H9 (cell line): ENCODE results near the gene SART1. TPM values are rescaled to one million over a fixed set of nuclear protein-coding genes. Genes with fewer than 3 reads are reported as not detected.

Experiments
- DNase-seq: peaks from one replicate; pipeline ENCODE4 v3.0.0-alpha.2; 2017
- H2AFZ ChIP-seq: one replicate; pipeline ENCODE4 v1.6.1; 2013; ENCODE audit warnings: mild to moderate bottlenecking, low read length, control low read depth, moderate library complexity
- H2AK5ac ChIP-seq: 2 replicates; pipeline ENCODE4 v1.6.1; 2013; ENCODE audit warnings: low read length, control low read depth, mixed read lengths; ENCODE audit not compliant: insufficient read length
- H2BK120ac ChIP-seq: one replicate; pipeline ENCODE4 v1.6.1; 2013; ENCODE audit warnings: low read depth, mild to moderate bottlenecking, low read length, control low read depth, inconsistent platforms; ENCODE audit not compliant: poor library complexity, severe bottlenecking
- H2BK12ac ChIP-seq: 2 replicates; pipeline ENCODE4 v1.6.1; 2013; ENCODE audit warnings: low read length, control low read depth, mixed read lengths, low read depth; ENCODE audit not compliant: insufficient read length
- H2BK15ac ChIP-seq: 2 replicates; pipeline ENCODE4 v1.6.1; 2013; ENCODE audit warnings: low read depth, low read length, control low read depth
- H2BK20ac ChIP-seq: one replicate; pipeline ENCODE4 v1.6.1; 2013; ENCODE audit warnings: low read depth, mild to moderate bottlenecking, low read length, control low read depth, inconsistent platforms; ENCODE audit not compliant: poor library complexity, severe bottlenecking
- H2BK5ac ChIP-seq: 2 replicates; pipeline ENCODE4 v1.6.1; 2013; ENCODE audit warnings: low read length, control low read depth, mixed read lengths; ENCODE audit not compliant: insufficient read length
- H3K14ac ChIP-seq: 2 replicates; pipeline ENCODE4 v1.6.1; 2013; ENCODE audit warnings: low read length, control low read depth; ENCODE audit not compliant: insufficient read depth
- H3K18ac ChIP-seq: 2 replicates; pipeline ENCODE4 v1.6.1; 2013; ENCODE audit warnings: low read depth, mild to moderate bottlenecking, mixed read lengths, low read length, control low read depth; ENCODE audit not compliant: insufficient read length
- H3K23ac ChIP-seq: 2 replicates; pipeline ENCODE4 v1.6.1; 2013; ENCODE audit warnings: low read length, control low read depth, mixed read lengths, low read depth; ENCODE audit not compliant: insufficient read length
- H3K23me2 ChIP-seq: 2 replicates; pipeline ENCODE4 v1.6.1; 2013; ENCODE audit warnings: low read depth, mild to moderate bottlenecking, mixed read lengths, low read length, control low read depth; ENCODE audit not compliant: insufficient read length, poor library complexity, severe bottlenecking
- H3K27ac ChIP-seq: 2 replicates; pipeline ENCODE4 v1.5.1; 2013; ENCODE audit warnings: low read length, control low read depth, mixed read lengths, low read depth; ENCODE audit not compliant: insufficient read length
- H3K27me3 ChIP-seq: 2 replicates; pipeline ENCODE4 v1.6.1; 2013; ENCODE audit warnings: low read length, control low read depth, inconsistent platforms; ENCODE audit not compliant: insufficient read depth
- H3K4ac ChIP-seq: 2 replicates; pipeline ENCODE4 v1.6.1; 2013; ENCODE audit warnings: low read depth, mild to moderate bottlenecking, control low read depth, inconsistent platforms, low read length, moderate library complexity
- H3K4me1 ChIP-seq: 2 replicates; pipeline ENCODE4 v1.6.1; 2013; ENCODE audit warnings: low read length, control low read depth, inconsistent platforms; ENCODE audit not compliant: insufficient read depth
- H3K4me2 ChIP-seq: 2 replicates; pipeline ENCODE4 v1.6.1; 2013; ENCODE audit warnings: low read length, control low read depth, mixed read lengths; ENCODE audit not compliant: insufficient read length, insufficient read depth
- H3K56ac ChIP-seq: 2 replicates; pipeline ENCODE4 v1.6.1; 2013; ENCODE audit warnings: low read depth, mild to moderate bottlenecking, mixed read lengths, low read length, control low read depth; ENCODE audit not compliant: insufficient read length
- H3K79me1 ChIP-seq: 2 replicates; pipeline ENCODE4 v1.6.1; 2013; ENCODE audit warnings: low read depth, mild to moderate bottlenecking, moderate library complexity, low read length, control low read depth, inconsistent platforms; ENCODE audit not compliant: insufficient read depth, poor library complexity, severe bottlenecking
- H3K79me2 ChIP-seq: 2 replicates; pipeline ENCODE4 v1.6.1; 2013; ENCODE audit warnings: low read length, control low read depth, inconsistent platforms; ENCODE audit not compliant: insufficient read depth
- H3K9ac ChIP-seq: 2 replicates; pipeline ENCODE4 v1.6.1; 2013; ENCODE audit warnings: low read length, control low read depth, mixed read lengths; ENCODE audit not compliant: insufficient read length; ENCODE audit errors: extremely low read depth
- H3K9me3 ChIP-seq: one replicate; pipeline ENCODE4 v1.6.1; 2013; ENCODE audit warnings: low read depth, low read length, inconsistent platforms; ENCODE audit not compliant: control insufficient read depth
- H3T11ph ChIP-seq: one replicate; pipeline ENCODE4 v1.6.1; 2013; ENCODE audit warnings: mild to moderate bottlenecking, low read length, control low read depth, inconsistent platforms
- H4K20me1 ChIP-seq: one replicate; pipeline ENCODE4 v1.6.1; 2013; ENCODE audit not compliant: control insufficient read depth, insufficient read length, insufficient read depth
- H4K5ac ChIP-seq: 2 replicates; pipeline ENCODE4 v1.6.1; 2013; ENCODE audit warnings: low read depth, mild to moderate bottlenecking, mixed read lengths, low read length, control low read depth; ENCODE audit not compliant: insufficient read length
- H4K8ac ChIP-seq: replicated peaks from 2 replicates; pipeline ENCODE4 v1.6.1; 2013; ENCODE audit warnings: low read length, control low read depth, mixed read lengths, low read depth; ENCODE audit not compliant: insufficient read length
- H4K91ac ChIP-seq: 2 replicates; pipeline ENCODE4 v1.6.1; 2013; ENCODE audit warnings: low read depth, mild to moderate bottlenecking, moderate library complexity, mixed read lengths, low read length, control low read depth; ENCODE audit not compliant: insufficient read length
- H3K27ac Mint-ChIP-seq, 3 experiments: 2 replicates in 2 of 3; 3 replicates in 1 of 3; pipeline ENCODE4 v1.8.0; 2020 to 2021; ENCODE audit warnings: mixed read lengths in 3 of 3, mild to moderate bottlenecking in 1 of 3, moderate library complexity in 1 of 3
- H3K27me3 Mint-ChIP-seq: 2 replicates; pipeline ENCODE4 v1.8.0; 2021; ENCODE audit warnings: low read depth, mild to moderate bottlenecking, moderate library complexity, mixed read lengths
- H3K36me3 Mint-ChIP-seq, 3 experiments: 2 replicates in 2 of 3; 3 replicates in 1 of 3; pipeline ENCODE4 v1.8.0; 2020 to 2021; ENCODE audit warnings: low read depth in 3 of 3, mixed read lengths in 3 of 3; ENCODE audit not compliant: insufficient read depth in 1 of 3
- H3K4me1 Mint-ChIP-seq, 2 experiments: 2 replicates each; pipeline ENCODE4 v1.8.0; 2020; ENCODE audit warnings: mixed read lengths in 2 of 2
- H3K4me3 Mint-ChIP-seq, 2 experiments: 2 replicates in 1 of 2; 3 replicates in 1 of 2; pipeline ENCODE4 v1.8.0; 2020 to 2021; ENCODE audit warnings: mild to moderate bottlenecking in 2 of 2, mixed read lengths in 2 of 2, moderate library complexity in 1 of 2
- H3K9me3 Mint-ChIP-seq, 2 experiments: 2 replicates in 1 of 2; 3 replicates in 1 of 2; pipeline ENCODE4 v1.8.0; 2020; ENCODE audit warnings: mild to moderate bottlenecking in 2 of 2, mixed read lengths in 2 of 2, moderate library complexity in 1 of 2
- CTCF ChIP-seq: fragments of 200-600 bp; sonication (generic); conservative IDR thresholded peaks from 3 replicates; pipeline ENCODE4 v1.8.0; 2021; ENCODE audit warnings: antibody characterized with exemption, mild to moderate bottlenecking
- WGBS: extraction: QIAGEN DNeasy Blood & Tissue Kit; methylation state at CpG from one replicate; pipeline ENCODE4 v1.1.7; 2013; ENCODE audit warnings: missing lambda C conversion rate, low lambda C conversion rate, mixed read lengths; ENCODE audit not compliant: insufficient read length; ENCODE audit errors: extremely low coverage; 5-methylcytosine and 5-hydroxymethylcytosine counted together
- total RNA-seq: library from RNA; stranded (reverse); gene quantifications from 2 replicates; pipeline ENCODE4 v1.2.1, GENCODE V29; 2021

The SART1 gene
- total RNA-seq, 1 experiment from 2014 or later = 52.0 TPM

- H3K79me2 ChIP-seq = no peaks in the 10 kb centered on the region
- no peak overlapping the region for H3K18ac ChIP-seq
- no peak overlapping the region; a peak in 2 of 7 replicates for H3K27ac Mint-ChIP-seq
- no peak overlapping the region for H4K8ac ChIP-seq
- no peak for TF ChIP-seq CTCF
- H3K9me3 ChIP-seq = no peaks in the 10 kb centered on the region
- H3K79me1 ChIP-seq = no peaks in the 10 kb centered on the region
- no peak overlapping the region for H3K4me2 ChIP-seq
- H2BK120ac ChIP-seq = no peak overlapping the region
- H2BK15ac ChIP-seq = no peak overlapping the region
- no peak overlapping the region for H4K91ac ChIP-seq
- no peaks in the 10 kb centered on the region for H3K4me1 ChIP-seq
- WGBS = no CpG with 5 or more reads among the region's 8 CpGs
- no peak overlapping the region for H3K14ac ChIP-seq
- no peak for DNase-seq
- H3K9me3 Mint-ChIP-seq = no peaks in the 10 kb centered on the region; a peak in 1 of 5 replicates
- H4K20me1 ChIP-seq = no peaks in the 10 kb centered on the region
- H2BK12ac ChIP-seq = no peak overlapping the region
- no peak overlapping the region for H3K23ac ChIP-seq
- no peak overlapping the region for H3K4me3 Mint-ChIP-seq
- H3K56ac ChIP-seq = no peak overlapping the region
- H2AFZ ChIP-seq = no peak overlapping the region
- H2BK5ac ChIP-seq = no peak overlapping the region
- no peak overlapping the region for H2AK5ac ChIP-seq
- no peak overlapping the region for H4K5ac ChIP-seq
- no peak overlapping the region for H3T11ph ChIP-seq
- H2BK20ac ChIP-seq = no peak overlapping the region
- no peak overlapping the region for H3K27ac ChIP-seq
- peaks cover 35% of the 10 kb centered on the region for H3K27me3 Mint-ChIP-seq
- no peak overlapping the region for H3K4ac ChIP-seq
- no peak overlapping the region for H3K9ac ChIP-seq
- H3K4me1 Mint-ChIP-seq = peaks cover 0 to 3% of the 10 kb centered on the region in 2 experiments; a peak in 3 of 4 replicates
- peaks cover 3% of the 10 kb centered on the region for H3K23me2 ChIP-seq
- no peaks in the 10 kb centered on the region; the same call in 1 of the 2 replicates for H3K27me3 ChIP-seq
- no peaks in the 10 kb centered on the region; a peak in 1 of 7 replicates for H3K36me3 Mint-ChIP-seq
Observed at GRCh38 chr11:66020212-66020611, 58.7 kb downstream of the SART1 start.
